GM08714 (cell line): ENCODE results near the gene MRNIP.

Experiments used
- H3K4me3 ChIP-seq: fragments of 200-500 bp; sonication (Bioruptor generic); 2 replicates; pipeline ENCODE4 v1.5.1; 2014; ENCODE audit warnings: mild to moderate bottlenecking, low read length, inconsistent platforms
- ZNF274 ChIP-seq: IDR thresholded peaks from 2 replicates; pipeline ENCODE4 v1.6.1; 2012; ENCODE audit warnings: mild to moderate bottlenecking, low read depth, low read length

MRNIP gene

DNA sequence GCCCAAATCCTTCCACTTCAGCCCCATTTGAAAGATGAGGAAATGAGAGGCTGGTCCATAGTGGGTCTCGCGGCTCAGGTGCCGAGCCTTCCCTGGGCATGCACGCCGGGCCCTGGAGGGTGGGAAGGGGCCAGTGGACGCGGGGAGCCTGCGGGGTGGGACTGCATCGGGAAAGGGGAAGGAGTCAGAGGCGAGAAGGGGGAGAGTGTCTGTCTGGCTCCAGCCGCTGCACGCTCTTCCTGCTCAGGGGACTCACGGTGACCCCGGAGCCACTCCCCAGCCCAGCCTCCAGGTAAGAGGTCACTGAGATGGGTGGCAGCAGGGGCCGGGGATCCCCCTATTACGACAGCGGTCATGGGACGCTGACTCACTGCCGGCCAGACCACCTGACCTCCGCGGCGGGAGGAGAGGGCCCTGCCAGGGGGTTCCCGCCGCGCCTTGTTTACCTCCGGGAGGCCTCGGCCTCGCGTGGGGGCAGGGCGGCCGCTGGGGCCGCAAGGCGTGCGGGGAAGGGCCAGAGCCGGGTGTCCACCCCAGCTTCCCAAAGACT is 39.8 kb downstream of the MRNIP start:
- TF ChIP-seq ZNF274, result no peak
- H3K4me3 ChIP-seq, result peak overlapping the region; percentile 40; the same call in 1 of the 2 replicates

DNA sequence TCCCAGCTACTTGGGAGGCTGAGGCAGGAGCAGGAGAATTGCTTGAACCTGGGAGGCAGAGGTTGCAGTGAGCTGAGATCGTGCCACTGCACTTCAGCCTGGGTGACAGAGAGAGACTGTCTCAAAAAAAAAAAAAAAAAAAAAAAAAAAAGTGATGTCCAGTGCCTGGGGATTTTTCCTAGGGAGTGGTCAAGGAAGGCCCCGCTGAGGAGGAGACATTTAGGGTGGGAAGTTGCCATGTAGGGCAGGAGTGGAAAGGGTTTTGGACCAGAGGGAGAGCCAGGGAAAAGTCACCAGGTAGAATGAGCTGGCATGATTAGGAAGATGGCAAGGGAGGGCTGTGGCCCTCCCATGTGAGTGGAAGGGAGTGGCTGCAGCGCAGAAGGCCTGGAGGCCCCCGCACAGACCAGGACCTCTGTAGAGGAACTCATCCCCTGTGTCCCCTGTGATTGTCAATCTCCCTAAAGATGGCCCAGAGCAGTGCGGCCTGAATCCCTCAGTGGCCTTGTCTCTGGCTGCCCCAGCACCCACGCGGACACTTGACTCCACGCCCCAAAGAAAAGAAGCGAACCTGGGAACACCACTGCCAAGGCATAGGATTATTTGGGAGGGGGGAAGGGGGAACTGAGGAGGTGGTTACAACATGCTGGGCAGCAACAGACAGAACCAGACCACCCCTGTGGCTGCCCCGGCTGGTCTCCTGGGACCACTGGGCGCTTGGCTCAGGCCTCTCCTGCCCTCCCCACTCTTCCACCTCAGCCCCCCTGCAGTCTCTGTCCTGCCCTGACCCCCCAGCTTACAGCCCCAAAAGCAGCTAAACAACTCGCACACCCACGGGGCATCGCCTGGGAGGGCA is 40.5 kb downstream of the MRNIP start:
- peak overlapping the region; percentile 40; the same call in 1 of the 2 replicates for H3K4me3 ChIP-seq
- TF ChIP-seq ZNF274, result no peak

DNA sequence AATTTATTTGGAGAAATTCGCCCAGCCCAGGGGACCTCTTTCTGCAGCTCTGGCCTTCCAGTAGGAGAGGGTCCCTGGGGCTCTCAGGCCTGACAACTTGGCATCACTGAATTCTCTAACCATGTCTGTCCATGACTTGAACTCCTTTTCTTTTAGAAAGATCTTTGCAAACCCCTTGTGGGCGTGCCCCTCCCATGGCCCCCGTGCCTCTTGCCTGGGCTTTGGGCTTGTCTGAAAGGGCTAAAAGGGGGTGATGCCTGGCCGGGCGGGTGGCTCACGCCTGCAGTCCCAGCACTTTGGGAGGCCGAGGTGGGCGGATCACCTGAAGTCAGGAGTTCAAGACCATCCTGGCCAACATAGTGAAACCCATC is 41.2 kb downstream of the MRNIP start:
- no peak for TF ChIP-seq ZNF274
- peak overlapping the region; percentile 40; the same call in 1 of the 2 replicates for H3K4me3 ChIP-seq

DNA sequence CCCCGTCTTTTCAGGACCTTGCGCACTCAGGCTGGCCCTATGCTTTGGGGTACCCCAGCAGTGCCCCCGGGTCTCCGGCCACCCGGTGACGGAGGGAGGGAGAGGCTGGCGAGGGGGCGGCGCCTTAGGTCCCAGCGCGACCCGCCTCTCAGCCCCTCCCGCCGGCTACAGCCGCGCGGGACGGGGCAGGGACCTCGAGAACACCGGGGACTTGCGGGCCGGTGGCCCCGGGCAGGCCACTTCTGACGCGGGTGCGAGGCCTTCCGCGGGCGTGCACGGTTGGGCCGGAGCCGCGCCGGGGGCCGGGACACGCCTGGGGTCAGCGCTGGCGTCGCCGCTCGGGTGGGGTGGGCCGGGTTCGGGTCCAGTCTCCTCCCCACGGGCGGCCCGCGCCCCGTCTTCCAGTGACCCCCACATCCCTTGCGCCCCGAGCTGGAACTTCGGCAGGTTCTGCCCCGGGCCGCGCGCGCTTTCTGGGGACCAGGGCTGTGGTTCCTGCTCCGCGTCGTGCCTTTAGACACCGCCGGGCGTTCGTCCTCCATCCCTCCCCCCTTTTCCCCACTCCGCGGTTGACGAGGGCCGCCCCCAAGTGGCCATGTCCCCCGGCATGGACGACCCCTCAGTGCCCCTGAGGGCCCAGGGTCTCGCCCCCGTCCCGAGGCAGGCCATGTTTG is 41.7 kb downstream of the MRNIP start:
- H3K4me3 ChIP-seq, result peak overlapping the region; percentile 40; the same call in 1 of the 2 replicates
- TF ChIP-seq ZNF274, result no peak

DNA sequence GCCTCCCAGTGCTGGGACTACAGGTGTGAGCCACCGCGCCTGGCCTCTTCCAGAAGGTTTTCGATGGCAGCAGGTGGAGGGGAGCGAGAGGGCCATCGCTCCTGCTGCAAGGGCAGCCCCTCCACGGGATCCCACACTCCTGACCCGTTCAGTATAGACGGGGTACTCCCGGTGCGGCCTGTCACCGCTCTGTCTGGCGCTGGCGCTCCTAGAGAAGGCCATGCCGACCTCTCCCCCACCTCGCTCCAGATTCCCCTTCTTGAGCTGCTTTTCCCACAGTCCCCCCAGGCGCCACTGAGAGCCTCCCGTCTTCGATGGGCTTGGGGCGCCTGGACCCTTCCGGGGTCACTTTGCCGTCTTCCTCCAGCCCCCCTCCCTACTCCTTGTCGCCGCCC is 42.2 kb downstream of the MRNIP start:
- peak overlapping the region; percentile 40; the same call in 1 of the 2 replicates for H3K4me3 ChIP-seq
- TF ChIP-seq ZNF274, result no peak

DNA sequence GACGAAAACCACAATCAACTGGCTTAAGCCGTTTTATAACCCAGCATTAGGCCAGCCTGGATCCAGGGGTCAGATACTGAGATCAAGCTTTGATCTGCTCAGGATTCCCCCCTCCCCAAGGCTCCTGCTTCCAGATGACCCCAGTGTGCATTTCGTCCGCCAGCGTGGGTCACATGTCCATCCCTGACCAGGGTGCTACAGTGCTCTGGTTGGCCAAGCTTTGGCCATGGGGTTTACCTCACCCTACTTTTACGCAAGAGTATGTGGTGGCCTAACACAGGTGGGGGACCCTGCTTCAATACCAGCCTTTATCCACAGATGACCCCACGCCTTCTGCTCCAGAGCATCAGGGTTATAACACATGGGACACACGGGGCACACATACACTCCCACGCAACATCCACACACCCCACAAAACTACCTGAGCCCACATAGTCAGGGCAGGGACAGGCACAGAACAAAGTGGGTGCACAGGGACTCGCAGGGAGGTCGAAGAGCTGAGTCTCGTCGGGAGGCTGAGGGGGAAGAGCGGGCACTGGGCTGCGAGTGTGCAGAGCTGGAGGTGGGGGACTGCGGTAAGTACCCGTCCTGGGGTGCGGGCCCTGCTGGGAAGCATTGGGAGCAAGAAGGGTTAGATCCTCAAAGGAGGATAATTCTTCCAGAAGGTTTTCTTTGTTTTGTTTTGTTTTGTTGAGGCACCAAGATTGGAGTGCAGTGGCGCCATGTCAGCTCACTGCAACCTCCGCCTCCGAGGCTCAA is 42.9 kb downstream of the MRNIP start:
- no peak for TF ChIP-seq ZNF274
- no peak overlapping the region for H3K4me3 ChIP-seq

DNA sequence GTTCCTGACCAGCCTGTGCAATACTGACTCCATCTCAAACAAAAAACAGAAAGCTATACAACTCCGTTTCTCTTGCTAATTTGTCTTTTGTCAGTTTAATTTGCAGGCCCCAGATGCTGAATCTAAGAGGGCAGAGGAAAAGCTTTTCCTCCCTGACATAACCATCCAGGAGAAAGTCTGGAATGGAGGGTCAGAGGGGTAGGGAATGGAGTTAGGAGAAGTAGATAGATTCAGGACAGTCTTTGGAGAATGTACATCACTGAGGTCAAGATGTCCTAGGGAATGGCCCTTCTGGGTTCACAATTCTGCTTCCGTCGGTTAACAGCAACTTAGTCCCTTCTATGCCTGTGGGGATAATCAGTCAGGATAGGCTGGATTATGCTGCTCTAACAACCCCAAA is 44.5 kb downstream of the MRNIP start:
- no peak for TF ChIP-seq ZNF274
- H3K4me3 ChIP-seq, result no peak overlapping the region

DNA sequence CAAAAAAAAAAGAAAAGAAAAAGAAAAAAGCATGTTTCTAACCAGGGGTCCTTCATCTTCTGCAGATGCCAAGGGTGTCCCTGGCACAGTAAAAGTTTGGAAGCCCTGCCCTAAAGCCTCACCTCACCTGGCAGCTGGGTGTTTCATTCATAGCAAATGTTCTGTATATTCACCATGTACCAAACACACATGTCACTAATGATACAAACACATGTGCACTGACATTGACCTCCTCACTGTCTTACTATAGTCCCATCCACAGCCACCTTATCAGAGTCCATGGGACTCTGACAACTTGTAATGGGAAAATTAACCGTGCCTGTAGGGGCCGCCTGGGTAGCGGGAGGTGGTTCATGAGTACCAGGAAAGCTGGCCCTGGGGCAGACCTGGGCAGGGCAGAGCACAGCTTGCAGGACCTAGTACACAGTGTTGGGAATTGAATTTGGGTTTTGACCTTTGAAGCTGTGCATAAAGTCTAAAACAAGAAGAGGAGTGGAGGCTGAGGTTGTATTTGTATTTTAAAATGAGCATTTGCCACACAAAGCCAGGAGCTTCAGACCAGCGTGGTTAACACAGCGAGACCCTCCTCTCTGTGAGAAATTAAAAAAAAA is 45.5 kb downstream of the MRNIP start:
- no peak for TF ChIP-seq ZNF274
- H3K4me3 ChIP-seq, result no peak overlapping the region

DNA sequence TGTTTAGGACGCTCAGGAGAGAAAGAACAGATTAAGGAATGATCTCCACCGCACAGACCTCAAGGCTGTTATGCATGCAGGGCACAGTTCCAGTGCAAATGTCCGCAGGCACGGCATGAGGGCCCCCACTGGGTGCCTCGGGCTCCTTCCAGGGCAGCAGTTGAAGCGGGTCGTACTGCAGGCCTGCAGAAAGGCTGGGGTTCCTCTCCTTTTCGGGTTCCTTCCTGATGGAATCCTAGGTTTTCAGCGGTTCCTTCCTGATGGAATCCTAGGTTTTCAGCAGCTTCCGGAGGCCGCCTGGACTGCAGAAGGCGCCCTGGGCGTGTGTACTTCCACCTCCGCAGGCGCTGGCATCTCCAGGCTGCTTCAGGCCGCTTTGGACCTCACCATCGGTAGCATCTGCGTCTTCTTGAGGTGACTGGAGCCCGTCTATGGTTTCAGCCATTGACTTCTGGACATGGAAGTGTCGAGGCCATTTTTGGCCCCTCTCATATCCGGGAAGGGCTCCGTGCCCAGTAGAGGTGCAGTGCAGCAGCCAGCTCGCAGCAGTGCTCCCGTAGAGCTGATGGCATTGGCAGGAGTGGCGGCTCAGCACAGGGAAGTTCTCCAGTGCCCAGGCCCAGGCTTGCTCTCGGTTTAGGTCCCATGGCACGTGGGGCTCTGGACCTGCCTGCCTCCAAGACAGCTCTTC is 46.3 kb downstream of the MRNIP start:
- H3K4me3 ChIP-seq, result no peak overlapping the region
- TF ChIP-seq ZNF274, result no peak

DNA sequence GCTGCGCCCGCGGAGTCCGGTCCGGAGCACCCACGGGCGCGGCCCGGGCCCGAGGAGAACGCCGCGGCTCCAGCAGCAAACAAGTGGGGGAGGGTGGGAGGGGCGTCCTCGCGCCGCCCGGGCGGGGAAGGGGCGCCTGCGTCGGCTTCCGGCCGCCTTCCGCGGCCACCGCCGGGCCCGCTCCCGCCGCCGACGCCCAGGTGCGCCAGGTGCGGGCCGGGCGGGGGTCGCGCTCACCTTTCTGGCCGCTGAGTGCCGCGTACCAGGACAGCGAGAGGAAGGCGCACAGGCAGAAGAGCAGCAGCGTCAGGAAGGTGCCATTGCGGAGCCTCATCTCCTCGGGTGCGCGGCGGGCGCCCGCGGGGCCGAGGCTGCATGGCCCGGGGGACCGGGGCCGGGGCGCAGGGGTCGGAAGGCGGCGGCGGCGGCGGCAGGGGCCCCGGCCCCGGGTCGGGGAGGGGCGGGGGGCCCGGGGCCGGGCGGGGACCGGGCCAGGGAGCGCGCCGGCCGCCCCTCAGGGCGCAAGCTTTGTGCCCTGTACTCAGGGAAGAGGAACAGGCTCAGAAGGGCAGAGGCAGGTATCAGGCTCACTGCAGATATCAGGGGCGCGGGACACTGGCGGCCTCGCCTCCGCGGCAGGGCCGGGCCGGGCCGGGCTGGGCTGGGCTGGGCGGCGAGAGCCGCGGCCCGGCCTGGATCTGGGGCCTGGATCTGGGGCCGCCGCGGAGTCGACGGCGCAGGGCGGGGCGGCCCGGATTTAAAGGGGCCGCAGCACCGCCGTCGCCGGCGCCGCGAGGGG is 52.2 kb downstream of the MRNIP start, which contains the start of gene MGAT4B:
TSS of gene MGAT4B (minus strand) at position 617 of the 799 bp plus-strand sequence. CDS start at position 334, 283 bp downstream.
- TF ChIP-seq ZNF274, result no peak
- peak within 1 kb of the TSS; percentile 89 for H3K4me3 ChIP-seq

DNA sequence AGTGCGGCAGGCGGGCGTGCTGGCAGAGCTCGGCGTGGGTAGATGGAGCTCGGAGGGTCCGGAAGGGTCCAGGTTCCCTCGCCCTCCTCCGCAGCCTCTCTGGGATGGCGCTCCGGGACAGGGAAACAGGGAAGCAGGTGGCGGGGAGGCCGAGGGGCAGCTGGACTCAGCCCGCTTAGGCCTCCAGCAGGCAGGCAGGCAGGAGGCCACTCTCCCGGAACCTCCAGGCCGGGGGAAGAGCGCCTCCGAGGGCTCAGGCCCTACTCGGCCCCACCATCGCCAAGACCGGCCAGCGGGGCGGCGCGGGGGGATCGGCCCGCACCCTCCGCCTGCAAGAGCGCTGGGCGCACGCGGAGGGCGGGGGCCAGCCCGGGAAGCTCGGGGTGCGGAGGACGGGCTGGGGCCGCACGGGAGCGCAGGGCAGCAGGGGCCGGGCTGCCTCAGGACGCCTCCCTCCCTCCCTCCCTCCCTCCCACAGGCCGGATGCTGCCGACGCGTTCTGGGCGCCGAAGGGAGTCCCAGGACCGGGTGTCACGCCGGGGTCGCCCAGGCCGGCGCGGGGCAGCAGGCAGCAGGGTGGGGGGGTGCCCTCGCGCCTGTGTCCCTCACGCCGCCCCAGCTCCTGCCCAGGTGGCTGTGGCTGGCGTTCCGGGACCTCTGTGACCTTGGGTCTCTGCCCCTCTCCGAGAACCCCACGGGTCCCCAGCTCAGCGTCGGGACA is 52.9 kb downstream of the MRNIP start:
- TF ChIP-seq ZNF274, result no peak
- H3K4me3 ChIP-seq, result peak overlapping the region; percentile 89

DNA sequence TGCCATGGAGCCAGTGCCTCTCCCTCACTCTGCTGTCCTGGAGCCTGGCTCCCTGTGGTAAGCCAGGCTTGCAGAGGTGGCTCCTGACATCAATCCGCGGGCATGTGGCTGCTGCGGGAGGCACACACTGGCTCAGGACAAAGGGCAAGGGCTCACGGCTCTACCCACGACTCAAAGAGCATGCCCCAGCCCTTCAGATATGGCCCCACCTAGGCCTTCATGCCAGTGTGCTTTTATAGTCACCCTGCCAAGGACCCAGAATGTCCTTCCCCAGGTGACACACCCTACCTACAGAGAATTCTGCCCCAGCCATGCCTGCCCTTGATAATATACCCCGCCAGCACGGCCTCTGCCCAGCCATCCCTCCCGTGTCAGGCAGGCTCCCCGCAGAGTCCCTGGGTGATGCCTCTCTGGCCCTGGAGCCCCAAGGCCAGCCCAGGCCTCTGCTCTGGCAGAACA is 53.5 kb downstream of the MRNIP start:
- no peak for TF ChIP-seq ZNF274
- H3K4me3 ChIP-seq, result peak overlapping the region; percentile 89; the same call in 1 of the 2 replicates
